HUES48 (cell line): ENCODE measurements around the gene LAMP2.

Experiments
- H3K27ac ChIP-seq: one replicate; pipeline ENCODE4 v1.7.0; 2013; ENCODE audit warnings: low read depth, low read length, inconsistent platforms
- H3K27me3 ChIP-seq: 2 replicates; pipeline ENCODE4 v1.6.1; 2013; ENCODE audit warnings: mild to moderate bottlenecking, low read length; ENCODE audit not compliant: control insufficient read depth, insufficient read depth
- H3K36me3 ChIP-seq: 2 replicates; pipeline ENCODE4 v1.6.1; 2013; ENCODE audit warnings: low read length; ENCODE audit not compliant: control insufficient read depth, insufficient read depth
- H3K4me1 ChIP-seq: 2 replicates; pipeline ENCODE4 v1.6.1; 2013; ENCODE audit warnings: mild to moderate bottlenecking, low read length; ENCODE audit not compliant: control insufficient read depth, insufficient read depth
- H3K4me3 ChIP-seq: 2 replicates; pipeline ENCODE4 v1.5.1; 2013; ENCODE audit warnings: mild to moderate bottlenecking, low read depth, low read length
- H3K9ac ChIP-seq: 2 replicates; pipeline ENCODE4 v1.6.1; 2013; ENCODE audit warnings: mild to moderate bottlenecking, low read depth, low read length, moderate library complexity
- H3K9me3 ChIP-seq: 2 replicates; pipeline ENCODE4 v1.6.1; 2013; ENCODE audit warnings: low read length; ENCODE audit not compliant: control insufficient read depth, insufficient read depth

Gene LAMP2

DNA sequence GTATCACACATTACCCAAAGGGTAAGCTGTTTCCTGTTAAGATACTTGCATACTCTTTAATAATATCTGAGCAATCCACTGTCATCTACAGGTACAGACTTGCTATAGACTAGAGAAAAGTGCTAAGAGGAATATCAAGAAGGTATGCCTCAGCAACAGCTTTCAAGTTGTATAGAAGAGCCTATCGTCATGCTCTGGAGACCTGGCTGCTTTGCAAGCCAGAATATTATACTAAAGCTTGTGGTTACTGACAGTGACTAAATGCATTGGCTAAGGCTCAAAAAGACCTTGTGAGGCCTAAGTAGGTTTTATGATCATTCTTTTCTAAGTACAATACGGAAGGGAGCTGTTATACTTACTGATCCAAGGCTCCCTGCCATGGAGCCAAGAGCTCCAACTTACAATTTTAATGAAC, 11.3 kb downstream of the LAMP2 start:
- Histone ChIP-seq H3K27ac (no peak overlapping the region), H3K27me3 (no peaks in the 10 kb centered on the region), H3K36me3 (peaks cover 11% of the 10 kb centered on the region), H3K9ac (no peak overlapping the region), H3K4me1 (no peaks in the 10 kb centered on the region), H3K4me3 (no peak overlapping the region), H3K9me3 (no peaks in the 10 kb centered on the region)

DNA sequence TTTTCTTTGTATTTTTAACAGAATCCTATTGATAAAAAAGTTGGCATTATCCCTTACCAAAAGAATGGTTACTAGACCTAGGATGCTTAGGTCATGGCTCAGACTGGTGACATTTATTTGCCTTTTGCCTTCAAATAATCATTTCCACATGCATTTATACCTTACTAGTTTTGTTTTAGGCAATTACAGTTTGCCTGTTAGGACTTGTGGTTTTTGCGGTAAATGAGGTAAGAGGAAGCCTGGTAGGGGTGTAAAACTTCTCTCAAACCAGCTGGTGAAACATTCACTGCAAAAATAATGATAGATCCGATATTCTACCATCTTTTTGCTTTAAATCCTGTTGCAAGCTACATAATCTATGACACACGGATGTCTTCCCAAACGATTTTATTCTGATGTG, 12.1 kb downstream of the LAMP2 start:
- Histone ChIP-seq H3K9me3 (no peaks in the 10 kb centered on the region), H3K27me3 (no peaks in the 10 kb centered on the region), H3K27ac (no peak overlapping the region), H3K4me1 (no peaks in the 10 kb centered on the region), H3K9ac (no peak overlapping the region), H3K4me3 (no peak overlapping the region), H3K36me3 (peaks cover 11% of the 10 kb centered on the region)

DNA sequence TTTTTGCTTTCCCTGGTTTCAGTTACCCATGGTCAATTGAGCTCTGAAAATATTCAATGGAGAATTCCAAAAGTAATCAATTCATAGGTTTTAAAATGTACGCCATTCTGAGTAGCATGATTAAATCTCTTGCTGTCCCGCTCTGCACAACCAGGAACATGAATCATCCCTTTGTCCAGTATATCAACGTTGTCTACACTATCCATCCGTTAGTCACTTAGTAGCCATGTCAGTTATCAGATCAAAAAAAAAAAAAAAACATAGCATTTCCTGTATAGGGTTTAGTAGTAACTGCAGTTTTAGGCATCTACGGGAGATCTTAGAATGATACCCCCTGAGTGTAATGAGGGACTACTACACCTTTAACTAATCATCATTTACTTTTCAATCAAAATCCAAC, 15.1 kb downstream of the LAMP2 start:
- H3K4me1 ChIP-seq: no peaks in the 10 kb centered on the region
- H3K9me3 ChIP-seq: no peaks in the 10 kb centered on the region
- no peak overlapping the region for H3K4me3 ChIP-seq
- no peaks in the 10 kb centered on the region for H3K27me3 ChIP-seq
- peaks cover 11% of the 10 kb centered on the region for H3K36me3 ChIP-seq
- H3K27ac ChIP-seq: no peak overlapping the region
- H3K9ac ChIP-seq: no peak overlapping the region

DNA sequence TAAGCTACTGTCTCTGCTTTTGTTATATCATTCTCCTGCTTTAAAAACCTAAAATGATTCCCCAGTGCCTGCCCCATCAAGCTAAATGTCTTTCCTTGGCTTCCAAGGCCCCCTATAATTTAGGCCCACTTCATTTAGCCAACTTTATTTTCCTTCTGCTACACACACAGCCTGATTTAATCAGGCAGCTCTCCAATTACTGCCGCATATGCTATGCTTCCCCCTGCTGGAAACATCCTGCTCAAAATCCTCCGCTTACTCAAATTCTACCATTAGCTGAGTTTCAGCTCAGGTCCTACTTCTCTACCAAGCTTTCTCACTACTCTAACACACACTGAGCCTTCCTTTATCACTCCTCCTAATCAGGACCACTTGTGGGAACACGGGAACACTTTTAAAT, 17.0 kb downstream of the LAMP2 start:
- H3K36me3 ChIP-seq: peaks cover 25% of the 10 kb centered on the region
- no peak overlapping the region for H3K9ac ChIP-seq
- no peak overlapping the region for H3K27ac ChIP-seq
- H3K27me3 ChIP-seq: no peaks in the 10 kb centered on the region
- no peak overlapping the region for H3K4me3 ChIP-seq
- no peaks in the 10 kb centered on the region for H3K4me1 ChIP-seq
- no peaks in the 10 kb centered on the region for H3K9me3 ChIP-seq

- H3K27me3 ChIP-seq: no peaks in the 10 kb centered on the region
- no peaks in the 10 kb centered on the region for H3K9me3 ChIP-seq
- H3K36me3 ChIP-seq: peaks cover 34% of the 10 kb centered on the region
Observed at GRCh38 chrX:120450163-120450562, 18.9 kb downstream of the LAMP2 start.

GRCh38 chrX:120446498-120446897, 22.6 kb downstream of the LAMP2 start:
- no peaks in the 10 kb centered on the region for H3K27me3 ChIP-seq
- H3K4me3 ChIP-seq: no peak overlapping the region
- H3K9me3 ChIP-seq: no peaks in the 10 kb centered on the region
- H3K27ac ChIP-seq: no peak overlapping the region
- no peak overlapping the region for H3K9ac ChIP-seq
- H3K4me1 ChIP-seq: no peaks in the 10 kb centered on the region
- peaks cover 46% of the 10 kb centered on the region for H3K36me3 ChIP-seq

More at GRCh38 chrX:120450163-120450562, 18.9 kb downstream of the LAMP2 start:
- H3K4me3 ChIP-seq: no peak overlapping the region
- no peak overlapping the region for H3K9ac ChIP-seq
- no peak overlapping the region for H3K27ac ChIP-seq
- no peaks in the 10 kb centered on the region for H3K4me1 ChIP-seq

DNA sequence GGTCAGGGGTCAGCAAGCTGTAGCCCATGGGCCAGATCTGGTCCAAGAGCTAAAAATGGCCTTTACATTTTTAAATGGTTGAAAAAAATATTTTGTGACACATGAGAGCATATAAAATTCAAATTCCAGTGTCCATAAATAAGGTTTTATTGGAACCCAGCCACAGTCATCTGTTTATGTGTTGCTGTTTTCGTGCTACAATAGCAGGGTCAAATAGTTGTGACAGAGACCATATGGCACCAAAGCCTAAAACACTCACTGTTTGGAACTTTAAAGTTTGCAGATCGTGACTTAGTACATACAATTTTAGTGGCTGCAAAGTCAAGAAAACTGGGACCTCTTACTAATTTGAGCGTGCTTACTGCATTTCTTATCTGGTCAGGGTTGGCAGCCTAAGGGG, 29.2 kb downstream of the LAMP2 start:
- H3K9me3 ChIP-seq: no peaks in the 10 kb centered on the region; the same call in 1 of the 2 replicates
- no peak overlapping the region for H3K27ac ChIP-seq
- no peak overlapping the region for H3K9ac ChIP-seq
- H3K36me3 ChIP-seq: peaks cover 41% of the 10 kb centered on the region
- no peaks in the 10 kb centered on the region for H3K27me3 ChIP-seq
- no peaks in the 10 kb centered on the region for H3K4me1 ChIP-seq
- no peak overlapping the region for H3K4me3 ChIP-seq

GRCh38 chrX:120429776-120430540, 39.1 kb downstream of the LAMP2 start:
- H3K36me3 ChIP-seq: no peaks in the 10 kb centered on the region
- peaks cover 4% of the 10 kb centered on the region; the same call in 1 of the 2 replicates for H3K4me1 ChIP-seq
- H3K27ac ChIP-seq: no peak overlapping the region
- no peaks in the 10 kb centered on the region for H3K27me3 ChIP-seq
- H3K4me3 ChIP-seq: no peak overlapping the region
- H3K9ac ChIP-seq: no peak overlapping the region
- no peaks in the 10 kb centered on the region for H3K9me3 ChIP-seq

DNA sequence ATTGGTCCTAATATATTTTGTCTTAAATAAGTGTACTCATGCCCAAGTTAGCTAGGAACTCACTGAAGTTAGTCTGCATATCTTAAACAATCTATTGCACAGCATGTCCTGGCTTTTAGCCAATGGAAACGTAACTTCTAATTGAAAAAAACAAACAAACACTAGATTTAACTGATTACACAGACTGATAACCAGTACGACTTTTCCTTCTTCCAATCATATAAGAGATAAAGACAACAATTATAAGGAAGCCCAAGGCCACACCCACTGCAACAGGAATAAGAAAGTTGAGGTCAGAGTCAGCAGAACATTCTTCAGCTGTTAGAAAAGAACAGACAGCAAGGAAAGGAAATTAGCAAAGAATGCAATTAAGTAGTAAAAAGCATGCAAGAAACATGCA, 40.8 kb downstream of the LAMP2 start:
- Histone ChIP-seq H3K27ac (no peak overlapping the region), H3K4me1 (peaks cover 1% of the 10 kb centered on the region; the same call in 1 of the 2 replicates), H3K9ac (no peak overlapping the region), H3K9me3 (no peaks in the 10 kb centered on the region), H3K27me3 (no peaks in the 10 kb centered on the region), H3K36me3 (no peaks in the 10 kb centered on the region), H3K4me3 (no peak overlapping the region)

DNA sequence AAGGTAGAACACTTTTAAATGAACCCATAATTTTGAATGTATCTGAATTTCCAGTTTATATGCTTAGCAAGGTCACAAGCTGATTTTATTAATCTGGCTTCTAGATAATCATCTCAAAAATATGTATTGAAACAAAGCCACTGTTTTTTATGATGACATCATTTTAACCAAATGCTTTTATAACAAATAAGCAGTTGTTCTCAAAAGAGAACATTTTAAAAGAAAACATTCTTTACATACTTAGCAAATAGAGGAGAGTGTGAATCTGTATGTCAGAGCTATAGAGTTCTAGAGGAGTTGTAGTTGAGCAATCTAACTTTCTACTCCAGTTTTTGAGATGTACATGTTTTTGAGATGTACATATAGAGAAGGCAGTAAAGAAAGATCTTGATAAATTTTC, 42.5 kb downstream of the LAMP2 start:
- Histone ChIP-seq H3K4me3 (no peak overlapping the region), H3K9me3 (no peaks in the 10 kb centered on the region), H3K27ac (no peak overlapping the region), H3K27me3 (no peaks in the 10 kb centered on the region), H3K36me3 (no peaks in the 10 kb centered on the region), H3K9ac (no peak overlapping the region), H3K4me1 (no peaks in the 10 kb centered on the region)

DNA sequence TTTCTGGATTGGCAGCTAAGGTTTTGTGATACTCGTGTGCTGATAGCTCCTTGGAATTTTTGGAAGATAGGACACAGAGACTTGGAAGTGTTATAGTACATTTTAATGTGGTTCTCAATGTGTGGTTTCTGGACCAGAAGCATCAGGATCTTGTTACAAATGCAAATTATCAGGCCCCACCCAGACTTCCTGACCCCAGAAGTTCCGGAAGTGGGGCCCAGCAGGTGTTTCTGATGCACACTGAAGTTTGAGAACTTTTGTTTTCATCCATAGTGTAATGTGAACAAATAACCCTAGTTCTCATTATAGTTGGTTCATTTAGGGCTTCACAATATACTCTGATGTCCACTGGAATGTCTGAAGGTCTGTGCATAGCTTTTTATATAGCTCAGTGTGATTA, 49.6 kb downstream of the LAMP2 start:
- H3K36me3 ChIP-seq: no peaks in the 10 kb centered on the region
- no peak overlapping the region for H3K4me3 ChIP-seq
- H3K9ac ChIP-seq: no peak overlapping the region
- H3K27me3 ChIP-seq: no peaks in the 10 kb centered on the region
- H3K4me1 ChIP-seq: no peaks in the 10 kb centered on the region
- H3K27ac ChIP-seq: no peak overlapping the region
- H3K9me3 ChIP-seq: no peaks in the 10 kb centered on the region
